GM12874 (cell line): ENCODE results near the gene MGAT5.

Experiments used
- CTCF ChIP-seq: IDR thresholded peaks from 2 replicates; pipeline ENCODE4 v1.5.1; 2011; ENCODE audit warnings: low read depth, mild to moderate bottlenecking, control low read depth, low read length, moderate library complexity; ENCODE audit not compliant: insufficient read depth

The MGAT5 gene

GRCh38 chr2:134392442-134393074 lies 138.7 kb downstream of the MGAT5 start:
- TF ChIP-seq CTCF, result no peak

- no peak for TF ChIP-seq CTCF
These were observed 139.2 kb downstream of the MGAT5 start for GRCh38 chr2:134393075-134393461.

- TF ChIP-seq CTCF, result no peak
These were observed 141.9 kb downstream of the MGAT5 start for GRCh38 chr2:134395779-134396178.

GRCh38 chr2:134396493-134396892 lies 142.6 kb downstream of the MGAT5 start:
- TF ChIP-seq CTCF, result no peak

GRCh38 chr2:134397146-134397896 lies 143.4 kb downstream of the MGAT5 start:
- TF ChIP-seq CTCF, result no peak

GRCh38 chr2:134398300-134398699 lies 144.4 kb downstream of the MGAT5 start:
- no peak for TF ChIP-seq CTCF

- no peak for TF ChIP-seq CTCF
These were observed 145.2 kb downstream of the MGAT5 start for GRCh38 chr2:134399096-134399495.
